ENCODE measurements around the gene RGS18.

- no peak for TF ChIP-seq ZNF121 (tag by site-specific recombination; IDR thresholded peaks at IDR 0.05)
- no peak for TF ChIP-seq ELK4 (IDR thresholded peaks at IDR 0.05; ENCODE audit: borderline replicate concordance, low read depth, low read length)
- TF ChIP-seq CTCF (tag by site-specific recombination; IDR thresholded peaks at IDR 0.05), result no peak
- TF ChIP-seq ZNF701 (tag by site-specific recombination; IDR thresholded peaks at IDR 0.05), result no peak
- TF ChIP-seq REST (tag by site-specific recombination; IDR thresholded peaks at IDR 0.05), result no peak
- TF ChIP-seq ZNF404 (tag by site-specific recombination; IDR thresholded peaks at IDR 0.05), result no peak
- no peak for TF ChIP-seq ZNF184 (tag by site-specific recombination; IDR thresholded peaks at IDR 0.05)
- no peak for TF ChIP-seq ZNF416 (tag by site-specific recombination; IDR thresholded peaks at IDR 0.05)
- no peak for TF ChIP-seq ZNF140 (tag by site-specific recombination; IDR thresholded peaks at IDR 0.05)
- TF ChIP-seq ZSCAN16 (tag by site-specific recombination; IDR thresholded peaks at IDR 0.05), result no peak
- no peak for TF ChIP-seq ZNF514 (tag by site-specific recombination; IDR thresholded peaks at IDR 0.05)
- no peak for TF ChIP-seq ZEB2 (tag by site-specific recombination; IDR thresholded peaks at IDR 0.05)
Observed at GRCh38 chr1:192157067-192157466, 1.2 kb upstream of the RGS18 start.
